Neuron (in vitro differentiated cells): ENCODE measurements around the gene CD200R1L.

Experiments
- H2AFZ ChIP-seq: one replicate; pipeline ENCODE4 v1.6.1; 2013; ENCODE audit warnings: low read depth, mild to moderate bottlenecking, inconsistent platforms, low read length, moderate library complexity
- H3K27me3 ChIP-seq: one replicate; pipeline ENCODE4 v1.6.1; 2013; ENCODE audit warnings: low read length; ENCODE audit not compliant: insufficient read depth
- H3K36me3 ChIP-seq: one replicate; pipeline ENCODE4 v1.6.1; 2013; ENCODE audit warnings: low read length; ENCODE audit not compliant: insufficient read depth
- H3K4me1 ChIP-seq: one replicate; pipeline ENCODE4 v1.6.1; 2013; ENCODE audit warnings: low read length; ENCODE audit not compliant: insufficient read depth
- H3K4me3 ChIP-seq: 2 replicates; pipeline ENCODE4 v1.5.1; 2013; ENCODE audit warnings: mild to moderate bottlenecking, low read length, moderate library complexity
- H3K9me3 ChIP-seq: one replicate; pipeline ENCODE4 v1.6.1; 2013; ENCODE audit warnings: low read length

The CD200R1L gene

DNA sequence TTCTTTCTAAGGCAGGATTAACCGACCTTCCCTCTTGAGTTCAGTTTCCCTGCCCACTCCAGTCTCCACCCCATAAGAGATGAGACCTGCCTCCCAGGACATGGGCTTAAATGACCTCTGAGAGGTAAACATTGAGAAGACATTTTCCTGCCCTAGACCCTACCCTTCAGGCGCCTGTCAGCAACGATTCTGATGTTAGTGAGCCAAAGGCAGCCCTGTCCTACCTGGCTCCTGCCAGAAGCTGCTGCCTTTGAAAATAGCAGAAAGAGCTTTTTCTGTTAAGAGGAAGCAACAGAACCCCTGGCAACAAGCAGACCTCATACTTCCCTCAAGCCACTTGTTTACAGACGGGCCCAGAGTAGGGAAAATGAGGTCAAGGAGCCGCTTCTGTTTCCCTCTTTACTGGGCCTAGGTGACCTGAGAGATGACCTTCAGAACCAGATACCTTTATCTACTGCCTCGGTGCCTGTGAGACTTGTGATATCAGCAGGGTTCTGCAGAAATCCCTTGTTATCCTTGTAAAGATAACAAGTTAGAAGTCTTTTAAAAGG lies 52.0 kb downstream of the CD200R1L start:
- Histone ChIP-seq H2AFZ (no peak overlapping the region), H3K9me3 (no peaks in the 10 kb centered on the region), H3K4me1 (no peaks in the 10 kb centered on the region), H3K4me3 (no peak overlapping the region), H3K36me3 (no peaks in the 10 kb centered on the region), H3K27me3 (no peaks in the 10 kb centered on the region)

GRCh38 chr3:112793326-112794081 lies 53.2 kb downstream of the CD200R1L start:
- H3K4me3 ChIP-seq: no peak overlapping the region
- no peaks in the 10 kb centered on the region for H3K4me1 ChIP-seq
- H2AFZ ChIP-seq: no peak overlapping the region
- H3K36me3 ChIP-seq: no peaks in the 10 kb centered on the region
- no peaks in the 10 kb centered on the region for H3K9me3 ChIP-seq
- no peaks in the 10 kb centered on the region for H3K27me3 ChIP-seq

GRCh38 chr3:112791736-112792135 lies 54.9 kb downstream of the CD200R1L start:
- Histone ChIP-seq H3K4me3 (no peak overlapping the region), H3K36me3 (no peaks in the 10 kb centered on the region), H3K9me3 (no peaks in the 10 kb centered on the region), H3K4me1 (no peaks in the 10 kb centered on the region), H2AFZ (no peak overlapping the region), H3K27me3 (no peaks in the 10 kb centered on the region)

DNA sequence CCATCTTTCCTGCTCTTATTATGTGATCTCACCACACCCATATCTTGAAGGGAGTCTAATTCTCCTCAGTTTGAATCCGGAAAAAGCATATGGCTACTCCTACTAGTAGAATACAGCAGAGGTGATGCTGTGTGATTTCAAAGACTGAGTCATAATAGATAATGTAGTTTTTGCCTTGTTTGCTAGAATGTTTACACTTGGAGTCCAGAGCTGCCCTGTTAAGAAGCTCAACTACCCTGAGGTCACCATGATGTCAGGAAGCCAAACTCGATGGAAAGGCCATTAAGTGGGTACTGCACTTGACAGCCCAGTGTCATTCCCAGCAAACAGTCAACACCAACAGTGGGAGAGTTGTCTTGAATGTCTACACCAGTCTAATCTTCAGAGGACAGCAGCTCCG lies 56.9 kb downstream of the CD200R1L start:
- Histone ChIP-seq H2AFZ (no peak overlapping the region), H3K4me3 (no peak overlapping the region), H3K4me1 (no peaks in the 10 kb centered on the region), H3K36me3 (no peaks in the 10 kb centered on the region), H3K27me3 (no peaks in the 10 kb centered on the region), H3K9me3 (no peaks in the 10 kb centered on the region)

DNA sequence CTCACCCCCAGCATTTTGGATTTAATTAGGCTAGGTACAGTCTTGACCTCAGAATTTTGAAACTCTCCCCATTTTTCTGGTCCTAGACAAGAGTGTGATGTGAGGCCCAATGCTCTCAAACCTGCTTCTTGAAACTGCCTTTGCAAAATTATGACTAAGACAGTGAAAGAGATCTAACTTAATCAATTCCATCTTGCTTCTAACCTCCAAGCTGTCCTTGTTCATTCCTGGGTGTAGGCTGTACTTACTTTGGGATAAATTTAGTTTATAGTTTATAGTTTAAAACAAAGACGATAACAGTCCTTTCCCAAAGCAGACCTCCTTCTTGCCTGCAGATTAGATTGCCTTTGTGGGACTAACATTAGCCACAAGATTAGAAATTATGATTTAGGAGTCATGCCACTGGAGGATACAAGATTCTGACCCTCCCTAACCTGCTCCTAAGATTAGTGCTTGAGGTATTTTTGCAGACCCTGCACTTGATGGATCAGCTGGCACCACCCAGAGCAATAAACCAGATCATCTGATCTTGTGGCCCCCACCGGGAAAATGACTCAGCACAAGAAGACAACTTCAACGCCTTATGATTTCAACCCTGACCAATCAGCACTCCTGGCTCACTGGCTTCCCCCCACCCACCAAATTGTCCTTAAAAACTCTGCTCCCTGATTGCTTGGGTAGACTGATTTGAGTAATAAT lies 59.6 kb downstream of the CD200R1L start:
- H3K36me3 ChIP-seq: no peaks in the 10 kb centered on the region
- no peak overlapping the region for H3K4me3 ChIP-seq

GRCh38 chr3:112786002-112786590 lies 60.6 kb downstream of the CD200R1L start:
- no peak overlapping the region for H2AFZ ChIP-seq
- H3K9me3 ChIP-seq: no peaks in the 10 kb centered on the region
- no peaks in the 10 kb centered on the region for H3K36me3 ChIP-seq
- no peaks in the 10 kb centered on the region for H3K4me1 ChIP-seq
- no peak overlapping the region for H3K4me3 ChIP-seq
- H3K27me3 ChIP-seq: peaks cover 5% of the 10 kb centered on the region

More for the DNA sequence above, 59.6 kb downstream of the CD200R1L start:
- Histone ChIP-seq H3K27me3 (peaks cover 5% of the 10 kb centered on the region), H3K9me3 (no peaks in the 10 kb centered on the region), H3K4me1 (no peaks in the 10 kb centered on the region), H2AFZ (no peak overlapping the region)

- Histone ChIP-seq H3K36me3 (no peaks in the 10 kb centered on the region), H3K9me3 (no peaks in the 10 kb centered on the region), H3K4me1 (no peaks in the 10 kb centered on the region), H3K27me3 (peaks cover 5% of the 10 kb centered on the region), H2AFZ (no peak overlapping the region), H3K4me3 (no peak overlapping the region)
Measured at GRCh38 chr3:112785321-112786001, 61.2 kb downstream of the CD200R1L start.

DNA sequence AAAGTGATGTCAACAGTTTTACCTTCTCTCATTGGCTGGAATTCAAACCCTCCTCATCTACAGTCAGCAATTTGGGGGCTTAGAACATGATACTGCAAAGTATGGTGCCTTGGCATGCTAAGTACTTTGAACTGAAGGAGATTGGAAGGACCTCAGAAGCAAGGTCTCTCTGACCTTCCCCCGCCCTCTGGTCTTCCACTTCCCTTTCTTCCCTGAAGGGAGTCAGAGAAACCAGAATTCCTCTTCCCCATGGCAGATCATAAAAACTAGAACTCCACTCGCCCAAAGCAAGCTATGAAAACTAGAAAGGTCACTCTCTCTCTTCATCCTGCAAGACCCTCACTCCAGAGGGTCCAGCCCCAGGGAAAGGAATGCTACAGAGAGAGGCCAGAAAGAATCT lies 64.2 kb downstream of the CD200R1L start:
- H3K27me3 ChIP-seq: peaks cover 5% of the 10 kb centered on the region
- no peak overlapping the region for H2AFZ ChIP-seq
- H3K4me3 ChIP-seq: no peak overlapping the region
- H3K36me3 ChIP-seq: no peaks in the 10 kb centered on the region
- no peaks in the 10 kb centered on the region for H3K9me3 ChIP-seq
- H3K4me1 ChIP-seq: no peaks in the 10 kb centered on the region

DNA sequence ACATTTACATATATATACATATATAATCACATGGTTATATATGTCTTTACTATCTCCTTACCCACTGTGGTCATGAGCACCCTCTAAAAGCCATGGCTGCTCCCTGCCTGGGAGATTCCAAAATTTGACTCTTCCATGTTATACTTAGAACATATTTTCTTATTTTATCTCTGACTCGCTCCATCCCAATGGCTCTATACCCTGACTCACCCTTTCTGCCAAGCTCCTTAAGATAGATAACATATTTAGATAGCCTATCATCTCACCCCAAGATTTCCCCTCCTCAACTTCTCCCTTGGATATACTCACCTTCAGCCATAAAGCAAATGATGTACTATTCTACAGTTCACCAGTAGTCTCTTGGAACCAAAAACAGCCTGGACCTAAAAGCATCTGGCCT lies 65.1 kb downstream of the CD200R1L start:
- Histone ChIP-seq H3K4me3 (no peak overlapping the region), H3K27me3 (peaks cover 5% of the 10 kb centered on the region), H3K36me3 (no peaks in the 10 kb centered on the region), H3K4me1 (no peaks in the 10 kb centered on the region), H2AFZ (no peak overlapping the region), H3K9me3 (no peaks in the 10 kb centered on the region)

DNA sequence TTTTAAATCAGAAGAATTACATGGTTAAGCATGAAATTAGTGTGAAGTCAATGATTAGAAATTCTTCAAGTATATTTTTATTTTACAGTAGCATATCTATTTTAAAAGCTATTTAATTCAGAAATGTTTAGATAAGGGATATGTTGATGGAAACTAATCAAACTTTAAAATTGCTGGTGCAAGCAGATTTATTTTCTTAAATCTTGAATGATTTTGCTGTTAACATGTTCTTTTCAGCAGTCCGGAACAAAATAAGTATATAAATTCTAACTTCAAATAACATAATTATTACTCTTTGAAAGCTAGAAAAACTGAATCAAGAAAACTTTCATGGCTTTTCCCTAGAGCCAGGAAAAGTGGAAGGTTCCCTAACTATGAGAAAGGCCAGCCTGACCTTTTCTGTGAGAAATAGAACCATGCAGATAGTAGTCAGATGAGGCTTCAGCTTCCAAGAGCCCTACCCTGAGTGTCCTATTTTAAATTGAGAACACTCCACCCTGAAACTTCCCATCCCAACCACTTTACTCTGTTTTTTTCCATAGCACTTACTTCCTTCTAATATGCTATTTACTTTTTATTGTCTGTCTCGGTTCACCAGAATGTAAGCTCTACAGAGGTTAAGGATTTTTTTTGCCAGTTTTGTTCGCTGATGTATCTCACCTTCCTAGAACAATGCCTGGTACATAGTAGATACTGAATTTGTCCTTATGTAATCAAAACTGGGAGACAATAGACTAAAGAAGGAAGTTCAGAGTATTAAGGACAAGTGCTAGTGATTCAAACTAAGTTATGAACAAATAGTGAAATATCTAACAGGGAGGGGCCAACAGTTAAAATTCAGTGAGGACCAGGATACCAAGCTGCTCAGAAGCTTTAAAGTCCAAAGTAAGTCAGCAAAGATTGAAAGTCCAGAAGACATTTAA lies 66.8 kb downstream of the CD200R1L start:
- Histone ChIP-seq H3K27me3 (peaks cover 5% of the 10 kb centered on the region), H3K4me3 (no peak overlapping the region), H2AFZ (no peak overlapping the region), H3K36me3 (no peaks in the 10 kb centered on the region), H3K4me1 (no peaks in the 10 kb centered on the region), H3K9me3 (no peaks in the 10 kb centered on the region)

GRCh38 chr3:112779011-112779410 lies 67.7 kb downstream of the CD200R1L start:
- H3K9me3 ChIP-seq: no peaks in the 10 kb centered on the region
- peaks cover 5% of the 10 kb centered on the region for H3K27me3 ChIP-seq
- H2AFZ ChIP-seq: no peak overlapping the region
- no peaks in the 10 kb centered on the region for H3K4me1 ChIP-seq
- H3K36me3 ChIP-seq: no peaks in the 10 kb centered on the region
- no peak overlapping the region for H3K4me3 ChIP-seq

DNA sequence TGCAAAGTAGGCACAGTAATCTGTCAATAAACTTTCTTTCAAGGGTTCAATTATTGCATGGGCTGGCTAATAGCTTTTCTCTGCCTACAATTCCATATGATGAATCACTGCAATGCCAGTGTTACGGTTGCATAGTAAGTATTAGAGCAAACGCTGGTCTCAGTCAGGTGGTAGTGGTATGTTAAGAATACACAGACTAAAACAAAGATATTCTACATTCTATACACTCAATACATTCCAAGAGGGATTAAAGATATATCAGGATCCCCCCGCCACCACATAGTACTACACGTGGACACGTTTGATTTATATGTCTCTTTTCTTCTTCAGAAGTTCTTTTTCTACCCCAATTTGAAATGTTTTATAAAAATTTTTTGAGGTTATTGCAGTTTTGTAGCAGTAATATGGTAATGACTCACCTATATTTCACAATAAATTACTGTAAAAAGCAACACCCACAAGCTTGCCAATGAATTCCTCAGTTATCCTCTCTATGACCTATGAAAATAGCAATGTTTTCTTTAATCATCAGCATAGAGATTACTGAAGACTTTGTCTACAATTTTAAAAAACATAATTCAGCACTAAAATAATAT lies 68.2 kb downstream of the CD200R1L start:
- H3K4me1 ChIP-seq: no peaks in the 10 kb centered on the region
- no peaks in the 10 kb centered on the region for H3K27me3 ChIP-seq
- no peaks in the 10 kb centered on the region for H3K9me3 ChIP-seq
- H2AFZ ChIP-seq: no peak overlapping the region
- H3K36me3 ChIP-seq: no peaks in the 10 kb centered on the region
- no peak overlapping the region for H3K4me3 ChIP-seq
